AG10803 (cell line): Measurements from ENCODE around the gene CFH.
"Not testable (repeated sequence)": the region's sequence is repeated elsewhere in the genome, so short reads cannot be mapped to it uniquely, and the experiment has no call there.

Experiments
- DNase-seq: peaks from one replicate; pipeline ENCODE4 v3.0.0; 2010; ENCODE audit warnings: low read depth
- H3K4me3 ChIP-seq: 2 replicates; pipeline ENCODE4 v1.5.1; 2011; ENCODE audit warnings: mild to moderate bottlenecking, low read length, control low read depth
- CTCF ChIP-seq: conservative IDR thresholded peaks from 2 replicates; pipeline ENCODE4 v1.5.1; 2011; ENCODE audit warnings: mild to moderate bottlenecking, low read length, control low read depth, inconsistent platforms

The CFH gene

GRCh38 chr1:196619721-196620120, 32.1 kb upstream of the CFH start:
- no peak for DNase-seq
- no peak overlapping the region for H3K4me3 ChIP-seq
- no peak for TF ChIP-seq CTCF

GRCh38 chr1:196623079-196623478, 28.8 kb upstream of the CFH start:
- DNase-seq: no peak
- H3K4me3 ChIP-seq: no peak overlapping the region
- no peak for TF ChIP-seq CTCF

- TF ChIP-seq CTCF: no peak
- H3K4me3 ChIP-seq: no peak overlapping the region
Observed at GRCh38 chr1:196628838-196629237, 23.0 kb upstream of the CFH start.

GRCh38 chr1:196637606-196638005, 14.2 kb upstream of the CFH start:
- no peak overlapping the region for H3K4me3 ChIP-seq
- TF ChIP-seq CTCF: no peak
- no peak for DNase-seq

More at GRCh38 chr1:196628838-196629237, 23.0 kb upstream of the CFH start:
- DNase-seq: no peak

- TF ChIP-seq CTCF: no peak
- no peak overlapping the region for H3K4me3 ChIP-seq
- DNase-seq: no peak
Observed at GRCh38 chr1:196638466-196638865, 13.4 kb upstream of the CFH start.

- not testable (repeated sequence) for H3K4me3 ChIP-seq, DNase-seq
Observed at GRCh38 chr1:196639291-196639690, 12.6 kb upstream of the CFH start.

GRCh38 chr1:196640976-196641375, 10.9 kb upstream of the CFH start:
- H3K4me3 ChIP-seq: no peak overlapping the region
- DNase-seq: no peak
- no peak for TF ChIP-seq CTCF

GRCh38 chr1:196649990-196650389, 1.9 kb upstream of the CFH start:
- TF ChIP-seq CTCF: no peak
- H3K4me3 ChIP-seq: no peak overlapping the region

More at GRCh38 chr1:196649990-196650389, 1.9 kb upstream of the CFH start:
- DNase-seq: no peak
